ENCODE results near the gene LCNL1.
"Not testable (repeated sequence)": the region's sequence is repeated elsewhere in the genome, so short reads cannot be mapped to it uniquely, and the experiment has no call there.

Gene LCNL1

DNA sequence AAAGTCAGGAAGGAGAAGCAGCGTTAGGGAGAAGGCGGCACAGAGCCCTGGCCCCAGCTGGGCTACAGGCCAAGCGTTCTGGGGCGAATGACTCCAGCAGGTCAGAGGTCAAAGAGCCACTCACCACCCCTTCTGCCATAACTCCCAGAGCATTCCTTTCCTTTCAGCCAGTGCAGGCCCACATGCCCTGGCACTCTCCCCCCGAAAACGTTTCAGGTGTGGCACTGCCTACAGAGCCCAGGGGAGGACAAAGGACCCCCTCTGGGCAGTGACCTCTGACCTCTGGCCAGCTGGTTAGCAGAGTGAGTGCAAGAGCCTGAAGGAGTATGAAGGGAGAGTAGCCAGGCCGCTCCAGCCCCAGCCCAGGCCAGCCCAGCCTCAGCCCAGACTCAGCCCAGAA, 40.4 kb downstream of the LCNL1 start:
- no peak for DNase-seq (ENCODE audit: low read depth in 2 of 2)

DNA sequence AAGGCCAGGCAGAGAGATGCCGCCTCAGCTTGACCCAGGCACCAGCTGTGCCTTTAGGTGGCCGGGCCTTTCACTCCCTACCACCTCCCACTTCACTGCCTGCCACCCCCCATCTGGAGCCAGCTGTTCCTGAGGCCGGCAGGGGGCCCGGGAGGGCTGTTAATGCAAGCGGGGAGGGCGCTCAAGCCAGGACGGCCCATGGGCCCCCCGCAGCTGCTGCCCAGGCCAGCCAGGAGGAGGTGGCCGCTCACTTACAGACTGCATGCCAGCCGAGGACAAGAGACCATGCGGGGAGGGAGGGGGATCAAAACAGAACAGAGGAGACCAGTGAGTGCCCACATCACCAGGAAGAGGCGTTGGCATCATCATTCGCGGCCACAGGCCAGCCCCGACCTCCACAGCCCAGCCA, 40.8 kb downstream of the LCNL1 start:
- no peak for DNase-seq (ENCODE audit: low read depth in 2 of 2)

DNA sequence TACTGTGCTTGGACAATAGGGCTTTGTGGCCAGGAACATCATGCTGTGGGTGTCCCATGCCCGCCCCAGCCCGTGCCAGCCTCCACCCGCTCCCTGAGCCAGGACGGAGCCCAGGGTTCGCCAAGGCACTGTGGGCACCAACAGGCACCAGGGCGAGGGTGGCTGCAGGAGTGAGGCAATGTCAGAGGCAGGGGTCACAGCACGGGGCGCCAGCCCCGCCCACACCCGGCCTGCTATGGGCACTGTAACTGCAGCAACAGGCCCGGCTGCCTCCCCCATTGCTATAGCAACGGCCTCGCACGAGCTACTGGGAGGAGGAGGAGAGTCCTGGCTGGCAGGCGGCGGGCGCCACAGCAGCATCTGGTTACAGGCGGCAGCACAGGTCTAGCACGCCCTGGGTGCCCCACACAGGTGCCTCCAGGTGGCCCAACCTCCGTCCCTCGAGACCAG, 42.7 kb downstream of the LCNL1 start:
- DNase-seq (ENCODE audit: low read depth in 2 of 2) = no peak

- no peak for DNase-seq (ENCODE audit: low read depth in 2 of 2)
Observed at GRCh38 chr9:137026384-137026783, 43.6 kb downstream of the LCNL1 start.

- DNase-seq (ENCODE audit: low read depth in 2 of 2) = no peak
Observed at GRCh38 chr9:137026828-137027227, 44.0 kb downstream of the LCNL1 start.

DNA sequence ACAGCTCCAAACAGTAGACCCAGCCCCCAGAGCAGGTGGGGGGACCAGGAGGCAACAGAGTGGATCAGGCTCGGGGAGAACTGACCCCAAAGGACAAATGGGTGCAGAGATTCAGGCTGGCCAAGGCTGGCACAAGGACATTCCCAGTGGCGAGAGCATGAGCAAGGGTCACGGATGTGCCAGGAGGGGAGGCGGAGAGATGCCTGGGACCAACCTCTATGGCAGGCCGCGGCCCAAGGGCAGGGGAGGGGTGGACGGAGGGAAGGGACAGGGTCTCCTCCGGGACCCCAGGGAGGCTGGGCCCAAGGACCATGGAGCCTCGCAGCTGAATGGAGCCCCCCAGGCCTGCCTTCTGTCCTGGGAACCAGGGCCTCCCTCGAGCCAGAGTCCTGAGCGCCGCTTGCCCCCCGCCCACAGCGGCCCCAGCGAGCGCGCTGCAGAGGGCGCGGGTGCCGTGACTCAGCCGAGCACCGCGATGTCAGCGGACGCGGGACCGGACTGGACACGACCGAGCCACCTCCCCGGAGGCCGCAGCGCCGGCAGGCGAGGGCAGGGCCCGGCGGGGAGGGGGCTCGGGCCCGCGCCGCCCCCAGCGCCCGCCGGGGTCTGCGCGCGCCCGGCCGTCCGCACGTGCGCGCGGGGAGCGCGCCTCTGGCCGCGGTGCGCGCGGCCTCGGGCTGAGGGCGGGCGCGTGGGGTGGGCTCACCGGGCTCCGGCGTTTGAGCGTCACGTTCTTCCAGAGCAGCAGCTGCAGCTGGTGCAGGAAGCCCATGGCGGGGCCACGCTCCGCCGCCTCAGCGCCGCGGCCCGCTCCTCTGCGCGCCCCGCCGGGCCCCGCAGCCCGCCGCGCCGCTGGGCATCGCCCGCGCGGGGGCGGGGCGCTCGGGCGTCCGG, 44.8 kb downstream of the LCNL1 start, which contains the start of gene ABCA2:
TSS of gene ABCA2 (minus strand) at position 869 of the 894 bp plus-strand sequence. CDS start at position 772, 97 bp downstream.
- DNase-seq (ENCODE audit: low read depth in 2 of 2) = no peak

DNA sequence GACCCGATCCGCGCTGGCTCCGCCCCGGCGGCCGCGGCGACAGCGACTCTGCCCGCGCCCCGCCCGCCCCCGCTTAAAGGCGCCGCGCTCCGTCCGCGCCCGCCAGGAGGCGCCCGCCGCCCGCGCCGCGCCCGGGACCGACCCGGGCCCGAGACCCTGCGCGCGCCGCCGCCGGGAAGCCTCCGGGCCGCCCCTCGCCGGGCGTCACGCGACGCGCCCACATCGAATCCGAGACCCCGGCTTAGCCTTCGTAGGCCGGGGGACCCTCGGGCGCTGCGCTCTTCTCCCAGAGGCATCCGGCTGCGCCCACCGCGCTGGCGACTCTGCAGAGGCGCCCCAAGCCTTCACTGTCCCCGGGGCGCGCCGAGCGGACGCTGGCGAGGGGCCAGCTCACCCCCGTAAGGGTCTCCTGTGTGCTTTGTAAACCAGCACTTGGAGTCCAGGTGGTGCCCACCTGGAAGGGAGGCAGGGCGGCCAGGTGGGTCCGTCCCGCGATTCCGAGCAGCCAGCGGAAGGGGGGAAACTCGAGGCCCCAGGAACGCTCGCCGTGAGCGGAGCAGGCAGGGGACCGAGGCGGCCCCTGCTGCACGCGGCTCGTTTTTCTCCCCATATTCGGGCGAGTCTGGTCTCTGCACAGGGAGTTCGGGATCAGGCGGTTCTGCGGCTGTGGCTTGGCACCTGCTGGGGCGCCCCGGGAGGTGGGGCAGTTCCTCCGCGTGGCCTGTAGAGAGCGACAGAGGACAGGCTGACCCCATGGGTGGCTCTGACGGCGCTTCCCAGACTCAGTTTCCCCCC, 45.7 kb downstream of the LCNL1 start:
- DNase-seq (ENCODE audit: low read depth in 2 of 2) = peak in 1 of 2 donors; percentile 25

GRCh38 chr9:137029058-137029936, 46.5 kb downstream of the LCNL1 start:
- DNase-seq (ENCODE audit: low read depth in 2 of 2) = peak; percentile 44 to 54

DNA sequence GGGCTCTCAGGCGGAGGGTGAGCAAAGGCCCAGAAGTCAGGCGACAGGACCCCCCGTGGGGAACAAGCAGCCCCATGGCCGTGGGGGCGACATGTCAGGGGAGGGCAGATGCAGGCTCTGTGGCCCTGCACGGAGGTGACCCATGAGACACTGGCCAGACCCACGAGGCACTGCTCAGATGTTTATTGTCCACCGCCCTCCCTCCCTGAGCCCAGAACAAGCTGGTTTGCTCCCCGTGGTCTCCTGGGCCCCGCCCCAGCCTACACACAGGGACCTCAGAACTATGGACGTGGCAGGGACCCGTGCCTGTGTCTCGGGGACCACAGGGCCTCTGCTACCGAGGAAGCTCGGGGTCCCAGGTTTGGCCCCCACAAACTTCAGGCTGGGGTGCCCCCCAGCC, 47.2 kb downstream of the LCNL1 start:
- DNase-seq (ENCODE audit: low read depth in 2 of 2) = no peak

- no peak for DNase-seq (ENCODE audit: low read depth in 2 of 2)
Observed at GRCh38 chr9:137030538-137031527, 48.0 kb downstream of the LCNL1 start.

DNA sequence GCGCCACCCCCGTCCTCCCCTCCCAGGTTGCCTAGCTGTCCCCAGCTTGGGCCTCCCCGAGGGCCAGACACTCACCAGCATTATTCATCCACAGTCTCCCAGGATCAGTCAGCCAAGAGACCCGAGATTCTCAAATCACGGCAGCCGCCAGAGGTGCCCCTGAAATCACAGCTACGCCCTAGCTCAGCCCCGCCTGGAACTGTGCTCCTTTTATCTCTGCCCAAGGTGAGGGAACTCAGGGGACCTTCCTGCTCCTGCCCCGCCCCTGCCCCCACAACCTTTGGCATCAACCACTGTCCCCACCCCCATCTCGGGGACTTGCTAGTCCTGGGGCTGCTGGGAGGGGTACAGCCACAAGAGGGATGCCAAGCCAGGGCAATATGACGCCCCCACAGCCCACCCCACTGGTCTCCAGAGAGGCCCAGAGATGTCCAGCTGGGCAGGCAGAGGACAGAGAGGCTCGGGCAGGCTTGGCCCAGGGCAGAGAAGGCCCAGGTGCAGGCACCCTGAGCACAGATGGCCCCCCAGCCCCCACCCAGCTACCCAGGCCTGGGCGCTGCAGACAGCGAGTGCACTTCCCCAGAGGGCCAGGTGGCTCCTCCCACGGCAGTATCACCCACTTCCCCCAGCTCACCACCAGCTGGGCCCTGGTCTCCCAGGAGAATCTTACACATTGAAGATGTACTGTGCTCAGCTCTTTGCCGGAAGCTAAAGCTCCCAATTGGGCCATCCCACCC, 49.3 kb downstream of the LCNL1 start, which contains the start of gene FUT7:
TSS of gene FUT7 (minus strand) at position 185 of the 737 bp plus-strand sequence. CDS start at position 88, 97 bp downstream.
- DNase-seq (ENCODE audit: low read depth in 2 of 2) = no peak

- no peak for DNase-seq (ENCODE audit: low read depth in 2 of 2)
Observed at GRCh38 chr9:137032858-137033257, 50.1 kb downstream of the LCNL1 start.

- not testable (repeated sequence) for DNase-seq (ENCODE audit: low read depth in 2 of 2)
Observed at GRCh38 chr9:137033481-137033880, 50.7 kb downstream of the LCNL1 start.

GRCh38 chr9:137034039-137034708, 51.4 kb downstream of the LCNL1 start:
- DNase-seq (ENCODE audit: low read depth in 2 of 2) = no peak

GRCh38 chr9:137034709-137035506, 52.1 kb downstream of the LCNL1 start:
- peak; percentile 67 to 75 for DNase-seq (ENCODE audit: low read depth in 2 of 2)
